Activated naive CD8-positive, alpha-beta T cell (primary cell): ENCODE measurements around the gene CPSF2.
"Not testable (repeated sequence)": the region's sequence is repeated elsewhere in the genome, so short reads cannot be mapped to it uniquely, and the experiment has no call there.

Experiments
- H3K27ac Mint-ChIP-seq: one replicate; pipeline ENCODE4 v1.8.0; 2021; ENCODE audit warnings: mixed read lengths
- H3K27me3 Mint-ChIP-seq: one replicate; pipeline ENCODE4 v1.8.0; 2021; ENCODE audit warnings: mixed read lengths
- H3K36me3 Mint-ChIP-seq: one replicate; pipeline ENCODE4 v1.8.0; 2021; ENCODE audit warnings: mixed read lengths
- H3K4me1 Mint-ChIP-seq: one replicate; pipeline ENCODE4 v1.8.0; 2021; ENCODE audit warnings: low read depth, mixed read lengths
- H3K4me3 Mint-ChIP-seq: one replicate; pipeline ENCODE4 v1.8.0; 2021; ENCODE audit warnings: mild to moderate bottlenecking, mixed read lengths
- H3K9me3 Mint-ChIP-seq: one replicate; pipeline ENCODE4 v1.8.0; 2021; ENCODE audit warnings: low read depth, mixed read lengths

CPSF2 gene

DNA sequence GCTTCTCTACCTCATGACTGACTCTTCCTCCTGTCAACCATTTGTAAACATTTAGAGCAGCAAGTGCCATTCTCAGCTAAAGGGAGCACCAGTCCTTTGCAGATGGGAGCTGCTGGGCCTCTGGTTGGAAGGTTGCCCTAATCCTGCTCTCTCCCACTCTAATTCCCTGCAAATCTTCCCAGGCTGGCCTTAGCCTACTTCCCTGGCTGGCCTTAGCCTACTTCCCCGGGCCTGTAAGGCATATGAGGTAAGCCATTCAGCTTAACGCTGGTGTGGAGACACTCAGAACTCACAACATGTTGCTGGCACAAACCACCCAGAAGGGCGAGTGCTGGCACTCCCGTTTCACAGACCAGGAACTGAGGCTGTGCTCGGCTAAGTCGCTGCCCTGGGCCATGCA is 69.0 kb downstream of the CPSF2 start:
- Mint-ChIP-seq H3K27me3 (no peaks in the 10 kb centered on the region), H3K4me3 (no peak overlapping the region), H3K27ac (no peak overlapping the region), H3K9me3 (peaks cover 3% of the 10 kb centered on the region), H3K36me3 (peaks cover 6% of the 10 kb centered on the region), H3K4me1 (no peaks in the 10 kb centered on the region)

- H3K9me3 Mint-ChIP-seq = no peaks in the 10 kb centered on the region
- H3K4me1 Mint-ChIP-seq = no peaks in the 10 kb centered on the region
- H3K36me3 Mint-ChIP-seq = no peaks in the 10 kb centered on the region
- H3K4me3 Mint-ChIP-seq = no peak overlapping the region
- H3K27me3 Mint-ChIP-seq = peaks cover 3% of the 10 kb centered on the region
- no peak overlapping the region for H3K27ac Mint-ChIP-seq
Observed at GRCh38 chr14:92198804-92199203, 77.0 kb downstream of the CPSF2 start.

DNA sequence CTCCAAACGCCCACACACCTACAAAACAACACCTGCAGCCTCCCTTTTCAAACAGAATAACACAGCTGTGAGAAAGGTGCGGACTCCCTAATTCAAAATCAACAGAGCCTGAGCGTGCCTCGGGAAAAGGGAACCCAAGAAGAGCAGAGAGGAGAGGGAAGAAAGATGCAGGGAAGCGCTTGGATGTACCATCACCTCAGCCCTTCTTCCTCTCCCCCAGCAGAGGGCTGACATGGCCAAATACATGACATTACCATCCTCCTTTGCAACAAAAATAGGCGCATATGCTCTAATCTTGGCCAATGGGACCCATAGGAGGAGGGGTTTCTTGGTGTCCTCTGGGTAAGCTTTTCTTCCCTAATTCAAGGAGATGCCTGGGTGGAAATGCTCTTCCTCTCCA is 78.0 kb downstream of the CPSF2 start:
- Mint-ChIP-seq H3K27me3 (peaks cover 3% of the 10 kb centered on the region), H3K4me3 (no peak overlapping the region), H3K4me1 (no peaks in the 10 kb centered on the region), H3K36me3 (no peaks in the 10 kb centered on the region), H3K9me3 (no peaks in the 10 kb centered on the region), H3K27ac (no peak overlapping the region)

DNA sequence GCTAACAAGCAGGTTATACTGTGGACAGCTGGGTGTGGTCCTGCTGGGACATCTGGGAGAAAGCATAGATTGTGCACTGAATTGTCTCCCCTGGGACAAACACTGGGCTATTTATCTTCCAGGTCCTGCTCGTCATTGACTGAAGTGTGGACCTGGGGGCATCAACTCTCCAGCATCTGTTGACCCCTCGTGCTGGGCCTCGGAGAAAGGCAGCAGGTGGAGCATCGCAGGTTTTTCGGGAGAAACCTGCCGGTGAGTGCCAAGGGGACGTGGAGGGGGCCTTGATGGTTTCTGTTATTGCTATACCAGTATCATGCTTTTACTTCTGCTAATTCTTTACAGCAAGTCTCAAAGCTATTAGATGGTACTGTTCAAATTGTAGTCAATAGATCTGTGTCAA is 81.3 kb downstream of the CPSF2 start:
- no peaks in the 10 kb centered on the region for H3K36me3 Mint-ChIP-seq
- no peak overlapping the region for H3K4me3 Mint-ChIP-seq
- no peaks in the 10 kb centered on the region for H3K27me3 Mint-ChIP-seq
- no peaks in the 10 kb centered on the region for H3K9me3 Mint-ChIP-seq
- H3K27ac Mint-ChIP-seq = no peak overlapping the region
- no peaks in the 10 kb centered on the region for H3K4me1 Mint-ChIP-seq

DNA sequence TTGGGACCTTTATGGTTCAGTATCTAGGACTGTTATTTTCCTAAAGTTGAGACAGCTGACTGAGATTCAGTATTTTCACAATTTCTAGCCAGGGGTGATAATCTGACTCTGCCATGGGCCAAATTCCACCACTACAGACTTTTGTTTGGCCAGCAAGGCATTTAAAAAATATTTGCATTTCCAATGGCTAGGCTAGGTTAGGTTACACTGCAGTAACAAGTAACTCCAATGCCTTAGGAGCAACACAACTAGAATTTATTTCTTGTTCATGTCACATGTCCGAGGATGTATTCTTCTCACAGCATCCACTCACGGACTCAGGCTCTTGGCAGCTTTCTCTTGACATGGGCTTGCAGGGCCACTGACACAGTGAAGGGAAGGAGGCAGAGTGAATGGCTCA is 83.0 kb downstream of the CPSF2 start:
- no peaks in the 10 kb centered on the region for H3K4me1 Mint-ChIP-seq
- no peak overlapping the region for H3K4me3 Mint-ChIP-seq
- H3K27ac Mint-ChIP-seq = no peak overlapping the region
- H3K9me3 Mint-ChIP-seq = no peaks in the 10 kb centered on the region
- H3K27me3 Mint-ChIP-seq = no peaks in the 10 kb centered on the region
- H3K36me3 Mint-ChIP-seq = no peaks in the 10 kb centered on the region

GRCh38 chr14:92207012-92207927 is 85.5 kb downstream of the CPSF2 start:
- H3K27me3 Mint-ChIP-seq = no peaks in the 10 kb centered on the region
- H3K4me3 Mint-ChIP-seq = no peak overlapping the region
- H3K4me1 Mint-ChIP-seq = no peaks in the 10 kb centered on the region
- H3K36me3 Mint-ChIP-seq = no peaks in the 10 kb centered on the region
- H3K9me3 Mint-ChIP-seq = no peaks in the 10 kb centered on the region
- H3K27ac Mint-ChIP-seq = no peak overlapping the region

DNA sequence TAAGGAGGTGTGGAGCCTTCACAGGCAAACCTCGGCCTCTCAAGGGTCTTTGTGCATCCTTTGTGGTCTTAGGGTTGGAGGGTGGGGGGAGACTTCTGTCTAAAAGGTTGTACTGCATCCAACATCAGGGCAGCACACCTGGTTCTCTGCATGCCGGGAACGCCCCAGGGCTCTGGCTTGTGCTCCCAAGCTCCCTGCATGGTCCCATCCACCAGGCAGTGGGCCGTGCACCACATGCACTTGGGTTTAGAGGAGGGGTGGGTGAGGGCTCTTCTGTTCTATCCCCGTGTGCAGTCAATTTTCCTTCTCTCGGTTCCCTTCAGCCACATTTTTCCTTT is 86.1 kb downstream of the CPSF2 start:
- Mint-ChIP-seq H3K27ac (no peak overlapping the region), H3K36me3 (peaks cover under 1% of the 10 kb centered on the region), H3K4me1 (no peaks in the 10 kb centered on the region), H3K27me3 (no peaks in the 10 kb centered on the region), H3K9me3 (no peaks in the 10 kb centered on the region), H3K4me3 (no peak overlapping the region)

- Mint-ChIP-seq H3K36me3 (peaks cover 7% of the 10 kb centered on the region), H3K9me3 (no peaks in the 10 kb centered on the region), H3K27ac (no peak overlapping the region), H3K4me1 (no peaks in the 10 kb centered on the region), H3K27me3 (no peaks in the 10 kb centered on the region), H3K4me3 (no peak overlapping the region)
Observed at GRCh38 chr14:92209141-92209540, 87.4 kb downstream of the CPSF2 start.

GRCh38 chr14:92213125-92213524 is 91.4 kb downstream of the CPSF2 start:
- not testable (repeated sequence) for H3K27me3 Mint-ChIP-seq, H3K9me3 Mint-ChIP-seq, H3K4me1 Mint-ChIP-seq, H3K36me3 Mint-ChIP-seq, H3K4me3 Mint-ChIP-seq, H3K27ac Mint-ChIP-seq

GRCh38 chr14:92215579-92215978 is 93.8 kb downstream of the CPSF2 start:
- H3K27ac Mint-ChIP-seq = no peak overlapping the region
- H3K36me3 Mint-ChIP-seq = peaks cover 10% of the 10 kb centered on the region
- H3K9me3 Mint-ChIP-seq = no peaks in the 10 kb centered on the region
- no peaks in the 10 kb centered on the region for H3K4me1 Mint-ChIP-seq
- H3K27me3 Mint-ChIP-seq = peaks cover 2% of the 10 kb centered on the region
- no peak overlapping the region for H3K4me3 Mint-ChIP-seq

DNA sequence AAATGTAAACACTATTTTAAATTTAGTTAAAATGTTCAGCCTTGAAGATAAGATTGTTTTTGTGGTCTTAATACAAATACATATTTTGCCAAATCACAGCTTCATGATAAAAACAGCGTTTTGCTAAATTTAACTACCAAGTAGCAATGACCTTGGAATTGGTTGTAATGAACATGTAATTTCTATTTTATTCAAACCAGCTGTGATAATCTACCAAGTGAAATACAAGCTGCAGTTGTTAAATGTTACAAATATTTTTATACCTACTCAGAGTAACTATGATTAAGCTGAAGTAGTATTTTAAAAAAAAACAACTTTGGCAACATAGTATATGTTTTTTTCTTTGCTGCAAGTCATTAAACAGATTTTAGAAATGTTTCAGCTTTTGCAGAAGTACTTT is 96.2 kb downstream of the CPSF2 start:
- H3K27me3 Mint-ChIP-seq = peaks cover 2% of the 10 kb centered on the region
- no peaks in the 10 kb centered on the region for H3K4me1 Mint-ChIP-seq
- peaks cover 9% of the 10 kb centered on the region for H3K36me3 Mint-ChIP-seq
- H3K4me3 Mint-ChIP-seq = no peak overlapping the region
- H3K27ac Mint-ChIP-seq = no peak overlapping the region
- H3K9me3 Mint-ChIP-seq = no peaks in the 10 kb centered on the region
